ENCODE results near the gene SPIN2B. TPM values are rescaled to one million over a fixed set of nuclear protein-coding genes. Genes with fewer than 3 reads are reported as not detected.

The SPIN2B gene
- total and polyA plus RNA-seq, 2 of the 8 experiments (the other 6 are each of a cell fraction or from before 2014, with no cell fraction given), result 7.4 to 12.8 TPM

DNA sequence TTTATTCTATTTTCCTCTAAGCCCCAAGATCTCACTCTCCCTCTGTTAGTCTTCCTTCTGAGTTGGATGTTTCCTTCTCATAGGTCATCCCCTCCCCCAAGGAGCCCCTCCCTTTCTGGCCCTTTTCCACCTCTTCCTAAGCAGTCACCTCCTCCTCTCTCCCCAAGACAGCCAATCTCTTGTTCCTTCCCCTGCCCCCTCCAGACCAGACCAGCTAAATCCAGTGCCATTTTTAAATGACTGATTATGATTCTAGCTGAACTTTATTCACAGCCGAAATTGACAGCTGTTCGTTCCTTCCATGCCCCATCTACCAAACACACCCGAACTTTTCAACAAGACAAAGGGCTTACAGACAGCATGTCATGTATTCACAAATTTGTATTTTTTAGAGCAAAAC is 13.9 kb upstream of the SPIN2B start (continued):
- TF ChIP-seq, protein P1, sequence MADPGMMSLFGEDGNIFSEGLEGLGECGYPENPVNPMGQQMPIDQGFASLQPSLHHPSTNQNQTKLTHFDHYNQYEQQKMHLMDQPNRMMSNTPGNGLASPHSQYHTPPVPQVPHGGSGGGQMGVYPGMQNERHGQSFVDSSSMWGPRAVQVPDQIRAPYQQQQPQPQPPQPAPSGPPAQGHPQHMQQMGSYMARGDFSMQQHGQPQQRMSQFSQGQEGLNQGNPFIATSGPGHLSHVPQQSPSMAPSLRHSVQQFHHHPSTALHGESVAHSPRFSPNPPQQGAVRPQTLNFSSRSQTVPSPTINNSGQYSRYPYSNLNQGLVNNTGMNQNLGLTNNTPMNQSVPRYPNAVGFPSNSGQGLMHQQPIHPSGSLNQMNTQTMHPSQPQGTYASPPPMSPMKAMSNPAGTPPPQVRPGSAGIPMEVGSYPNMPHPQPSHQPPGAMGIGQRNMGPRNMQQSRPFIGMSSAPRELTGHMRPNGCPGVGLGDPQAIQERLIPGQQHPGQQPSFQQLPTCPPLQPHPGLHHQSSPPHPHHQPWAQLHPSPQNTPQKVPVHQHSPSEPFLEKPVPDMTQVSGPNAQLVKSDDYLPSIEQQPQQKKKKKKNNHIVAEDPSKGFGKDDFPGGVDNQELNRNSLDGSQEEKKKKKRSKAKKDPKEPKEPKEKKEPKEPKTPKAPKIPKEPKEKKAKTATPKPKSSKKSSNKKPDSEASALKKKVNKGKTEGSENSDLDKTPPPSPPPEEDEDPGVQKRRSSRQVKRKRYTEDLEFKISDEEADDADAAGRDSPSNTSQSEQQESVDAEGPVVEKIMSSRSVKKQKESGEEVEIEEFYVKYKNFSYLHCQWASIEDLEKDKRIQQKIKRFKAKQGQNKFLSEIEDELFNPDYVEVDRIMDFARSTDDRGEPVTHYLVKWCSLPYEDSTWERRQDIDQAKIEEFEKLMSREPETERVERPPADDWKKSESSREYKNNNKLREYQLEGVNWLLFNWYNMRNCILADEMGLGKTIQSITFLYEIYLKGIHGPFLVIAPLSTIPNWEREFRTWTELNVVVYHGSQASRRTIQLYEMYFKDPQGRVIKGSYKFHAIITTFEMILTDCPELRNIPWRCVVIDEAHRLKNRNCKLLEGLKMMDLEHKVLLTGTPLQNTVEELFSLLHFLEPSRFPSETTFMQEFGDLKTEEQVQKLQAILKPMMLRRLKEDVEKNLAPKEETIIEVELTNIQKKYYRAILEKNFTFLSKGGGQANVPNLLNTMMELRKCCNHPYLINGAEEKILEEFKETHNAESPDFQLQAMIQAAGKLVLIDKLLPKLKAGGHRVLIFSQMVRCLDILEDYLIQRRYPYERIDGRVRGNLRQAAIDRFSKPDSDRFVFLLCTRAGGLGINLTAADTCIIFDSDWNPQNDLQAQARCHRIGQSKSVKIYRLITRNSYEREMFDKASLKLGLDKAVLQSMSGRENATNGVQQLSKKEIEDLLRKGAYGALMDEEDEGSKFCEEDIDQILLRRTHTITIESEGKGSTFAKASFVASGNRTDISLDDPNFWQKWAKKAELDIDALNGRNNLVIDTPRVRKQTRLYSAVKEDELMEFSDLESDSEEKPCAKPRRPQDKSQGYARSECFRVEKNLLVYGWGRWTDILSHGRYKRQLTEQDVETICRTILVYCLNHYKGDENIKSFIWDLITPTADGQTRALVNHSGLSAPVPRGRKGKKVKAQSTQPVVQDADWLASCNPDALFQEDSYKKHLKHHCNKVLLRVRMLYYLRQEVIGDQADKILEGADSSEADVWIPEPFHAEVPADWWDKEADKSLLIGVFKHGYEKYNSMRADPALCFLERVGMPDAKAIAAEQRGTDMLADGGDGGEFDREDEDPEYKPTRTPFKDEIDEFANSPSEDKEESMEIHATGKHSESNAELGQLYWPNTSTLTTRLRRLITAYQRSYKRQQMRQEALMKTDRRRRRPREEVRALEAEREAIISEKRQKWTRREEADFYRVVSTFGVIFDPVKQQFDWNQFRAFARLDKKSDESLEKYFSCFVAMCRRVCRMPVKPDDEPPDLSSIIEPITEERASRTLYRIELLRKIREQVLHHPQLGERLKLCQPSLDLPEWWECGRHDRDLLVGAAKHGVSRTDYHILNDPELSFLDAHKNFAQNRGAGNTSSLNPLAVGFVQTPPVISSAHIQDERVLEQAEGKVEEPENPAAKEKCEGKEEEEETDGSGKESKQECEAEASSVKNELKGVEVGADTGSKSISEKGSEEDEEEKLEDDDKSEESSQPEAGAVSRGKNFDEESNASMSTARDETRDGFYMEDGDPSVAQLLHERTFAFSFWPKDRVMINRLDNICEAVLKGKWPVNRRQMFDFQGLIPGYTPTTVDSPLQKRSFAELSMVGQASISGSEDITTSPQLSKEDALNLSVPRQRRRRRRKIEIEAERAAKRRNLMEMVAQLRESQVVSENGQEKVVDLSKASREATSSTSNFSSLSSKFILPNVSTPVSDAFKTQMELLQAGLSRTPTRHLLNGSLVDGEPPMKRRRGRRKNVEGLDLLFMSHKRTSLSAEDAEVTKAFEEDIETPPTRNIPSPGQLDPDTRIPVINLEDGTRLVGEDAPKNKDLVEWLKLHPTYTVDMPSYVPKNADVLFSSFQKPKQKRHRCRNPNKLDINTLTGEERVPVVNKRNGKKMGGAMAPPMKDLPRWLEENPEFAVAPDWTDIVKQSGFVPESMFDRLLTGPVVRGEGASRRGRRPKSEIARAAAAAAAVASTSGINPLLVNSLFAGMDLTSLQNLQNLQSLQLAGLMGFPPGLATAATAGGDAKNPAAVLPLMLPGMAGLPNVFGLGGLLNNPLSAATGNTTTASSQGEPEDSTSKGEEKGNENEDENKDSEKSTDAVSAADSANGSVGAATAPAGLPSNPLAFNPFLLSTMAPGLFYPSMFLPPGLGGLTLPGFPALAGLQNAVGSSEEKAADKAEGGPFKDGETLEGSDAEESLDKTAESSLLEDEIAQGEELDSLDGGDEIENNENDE (IDR thresholded peaks at IDR 0.05; ENCODE audit: insufficient replicate concordance, low read length), result no peak
- TF ChIP-seq, protein P2, sequence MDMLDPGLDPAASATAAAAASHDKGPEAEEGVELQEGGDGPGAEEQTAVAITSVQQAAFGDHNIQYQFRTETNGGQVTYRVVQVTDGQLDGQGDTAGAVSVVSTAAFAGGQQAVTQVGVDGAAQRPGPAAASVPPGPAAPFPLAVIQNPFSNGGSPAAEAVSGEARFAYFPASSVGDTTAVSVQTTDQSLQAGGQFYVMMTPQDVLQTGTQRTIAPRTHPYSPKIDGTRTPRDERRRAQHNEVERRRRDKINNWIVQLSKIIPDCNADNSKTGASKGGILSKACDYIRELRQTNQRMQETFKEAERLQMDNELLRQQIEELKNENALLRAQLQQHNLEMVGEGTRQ (IDR thresholded peaks at IDR 0.05; ENCODE audit: low read length), result no peak
- TF ChIP-seq, protein P3, sequence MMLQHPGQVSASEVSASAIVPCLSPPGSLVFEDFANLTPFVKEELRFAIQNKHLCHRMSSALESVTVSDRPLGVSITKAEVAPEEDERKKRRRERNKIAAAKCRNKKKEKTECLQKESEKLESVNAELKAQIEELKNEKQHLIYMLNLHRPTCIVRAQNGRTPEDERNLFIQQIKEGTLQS (IDR thresholded peaks at IDR 0.05; ENCODE audit: insufficient read depth, low read depth, low read length), result no peak
- TF ChIP-seq BCL11A (IDR thresholded peaks at IDR 0.05; ENCODE audit: low read depth in 2 of 2, low read length in 2 of 2) (no peak), SP4 (IDR thresholded peaks at IDR 0.05; ENCODE audit: low read length) (no peak)
